ENCODE data around the gene ITPK1.

ITPK1 gene

DNA sequence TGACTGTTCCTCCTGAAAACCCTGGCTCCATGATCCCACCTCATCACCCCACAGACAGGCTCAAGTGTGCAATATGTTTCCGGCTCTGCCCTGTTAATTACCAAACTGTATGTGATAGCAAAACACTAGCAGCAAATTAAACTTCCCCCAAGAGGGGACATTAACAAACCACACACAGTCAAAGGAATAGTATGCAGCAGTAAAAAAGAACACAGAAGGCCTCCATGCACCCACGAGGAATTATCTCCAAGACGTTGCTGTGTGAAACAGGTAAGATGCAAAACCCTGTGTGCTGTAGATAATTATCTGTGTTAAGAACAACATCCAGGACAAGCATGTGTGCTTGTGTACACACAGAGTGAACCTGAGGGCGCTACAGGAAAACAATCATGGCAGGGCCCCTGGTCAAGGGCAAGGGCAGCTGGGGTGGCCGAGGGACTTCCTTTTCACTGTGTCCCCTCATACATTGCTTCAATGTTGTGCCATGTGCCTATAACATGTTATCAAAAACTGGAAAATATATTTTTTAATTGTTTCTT, 35.8 kb downstream of the ITPK1 start:
- Histone ChIP-seq H3K4me3 (ENCODE audit: low read depth, low read length) (no peak overlapping the region), H3K27ac (ENCODE audit: extremely low read depth, low read depth, low read length) (no peak overlapping the region), H3K9me3 (ENCODE audit: control insufficient read depth, insufficient read depth, low read depth, low read length) (no peaks in the 10 kb centered on the region), H3K36me3 (ENCODE audit: control insufficient read depth in 2 of 2, insufficient read depth in 1 of 2, low read length in 2 of 2) (no peaks in the 10 kb centered on the region), H3K4me1 (ENCODE audit: control insufficient read depth, insufficient read depth, low read length) (no peaks in the 10 kb centered on the region)
- POLR2A ChIA-PET = no interaction called here
- TF ChIP-seq ZNF146 (tag by site-specific recombination; IDR thresholded peaks at IDR 0.05) (peak; percentile 91), ZNF324 (tag by site-specific recombination; IDR thresholded peaks at IDR 0.05) (no peak), ZBTB44 (tag by site-specific recombination; IDR thresholded peaks at IDR 0.05) (no peak), ZNF132 (tag by site-specific recombination; IDR thresholded peaks at IDR 0.05; ENCODE audit: borderline replicate concordance) (no peak), WT1 (tag by site-specific recombination; IDR thresholded peaks at IDR 0.05) (no peak), ZNF121 (tag by site-specific recombination; IDR thresholded peaks at IDR 0.05) (no peak), ZNF544 (tag by site-specific recombination; IDR thresholded peaks at IDR 0.05) (no peak)
- CTCF ChIA-PET = interaction anchor here (0.7 to 1.4 kb wide), 2 partner anchors 34 to 101 kb away, joined by 8 to 9 read pairs; no protein-coding TSS in a partner anchor

- TF ChIP-seq ZNF266 (tag by site-specific recombination; IDR thresholded peaks at IDR 0.05; ENCODE audit: low read depth) (no peak), ZNF677 (tag by site-specific recombination; IDR thresholded peaks at IDR 0.05) (no peak), KLF10 (tag by site-specific recombination; IDR thresholded peaks at IDR 0.05) (no peak), ZNF660 (tag by site-specific recombination; IDR thresholded peaks at IDR 0.05) (no peak), ZNF701 (tag by site-specific recombination; IDR thresholded peaks at IDR 0.05) (no peak), ZNF239 (tag by site-specific recombination; IDR thresholded peaks at IDR 0.05) (no peak), ZNF248 (tag by site-specific recombination; IDR thresholded peaks at IDR 0.05) (no peak), ZNF2 (tag by site-specific recombination; IDR thresholded peaks at IDR 0.05) (no peak), REPIN1 (tag by site-specific recombination; IDR thresholded peaks at IDR 0.05; ENCODE audit: low read depth) (no peak), CTCF (tag by site-specific recombination; IDR thresholded peaks at IDR 0.05) (0 out of 2 replicates have a peak, but pooled peaks have one; percentile 22), ZFHX2 (tag by site-specific recombination; conservative IDR thresholded peaks at IDR 0.05) (0 out of 2 replicates have a peak, but pooled peaks have one; percentile 12), ZNF561 (tag by site-specific recombination; IDR thresholded peaks at IDR 0.05; ENCODE audit: borderline replicate concordance) (no peak)
- TF ChIP-seq, protein P1, sequence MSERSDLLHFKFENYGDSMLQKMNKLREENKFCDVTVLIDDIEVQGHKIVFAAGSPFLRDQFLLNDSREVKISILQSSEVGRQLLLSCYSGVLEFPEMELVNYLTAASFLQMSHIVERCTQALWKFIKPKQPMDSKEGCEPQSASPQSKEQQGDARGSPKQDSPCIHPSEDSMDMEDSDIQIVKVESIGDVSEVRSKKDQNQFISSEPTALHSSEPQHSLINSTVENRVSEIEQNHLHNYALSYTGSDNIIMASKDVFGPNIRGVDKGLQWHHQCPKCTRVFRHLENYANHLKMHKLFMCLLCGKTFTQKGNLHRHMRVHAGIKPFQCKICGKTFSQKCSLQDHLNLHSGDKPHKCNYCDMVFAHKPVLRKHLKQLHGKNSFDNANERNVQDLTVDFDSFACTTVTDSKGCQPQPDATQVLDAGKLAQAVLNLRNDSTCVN (tag by site-specific recombination; optimal IDR thresholded peaks at IDR 0.05) = no peak
- TF ChIP-seq, protein P2, sequence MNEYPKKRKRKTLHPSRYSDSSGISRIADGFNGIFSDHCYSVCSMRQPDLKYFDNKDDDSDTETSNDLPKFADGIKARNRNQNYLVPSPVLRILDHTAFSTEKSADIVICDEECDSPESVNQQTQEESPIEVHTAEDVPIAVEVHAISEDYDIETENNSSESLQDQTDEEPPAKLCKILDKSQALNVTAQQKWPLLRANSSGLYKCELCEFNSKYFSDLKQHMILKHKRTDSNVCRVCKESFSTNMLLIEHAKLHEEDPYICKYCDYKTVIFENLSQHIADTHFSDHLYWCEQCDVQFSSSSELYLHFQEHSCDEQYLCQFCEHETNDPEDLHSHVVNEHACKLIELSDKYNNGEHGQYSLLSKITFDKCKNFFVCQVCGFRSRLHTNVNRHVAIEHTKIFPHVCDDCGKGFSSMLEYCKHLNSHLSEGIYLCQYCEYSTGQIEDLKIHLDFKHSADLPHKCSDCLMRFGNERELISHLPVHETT (tag by site-specific recombination; IDR thresholded peaks at IDR 0.05) = no peak
- H3K4me3 ChIP-seq (ENCODE audit: low read depth, low read length) = no peak overlapping the region
- no peak overlapping the region for H3K27ac ChIP-seq (ENCODE audit: extremely low read depth, low read depth, low read length)
- ChIA-PET POLR2A (no interaction called here), CTCF (interaction anchor here (1.4 kb wide), 1 partner anchor 34 kb away, joined by 8 read pairs; no protein-coding TSS in a partner anchor)
- H3K4me1 ChIP-seq (ENCODE audit: control insufficient read depth, insufficient read depth, low read length) = no peaks in the 10 kb centered on the region
- no peaks in the 10 kb centered on the region for H3K9me3 ChIP-seq (ENCODE audit: control insufficient read depth, insufficient read depth, low read depth, low read length)
- no peaks in the 10 kb centered on the region for H3K36me3 ChIP-seq (ENCODE audit: control insufficient read depth in 2 of 2, insufficient read depth in 1 of 2, low read length in 2 of 2)
Measured at GRCh38 chr14:93079321-93079720, 36.4 kb downstream of the ITPK1 start.
